PC-9 (cell line): Measurements from ENCODE around the gene GULP1.

Experiments used
- EZH2 ChIP-seq: fragments of 200-600 bp; sonication (generic); IDR thresholded peaks from 2 replicates; pipeline ENCODE4 v1.8.0; 2017; ENCODE audit warnings: antibody characterized with exemption, low read depth
- TF ChIP-seq, protein P1 (sequence below): fragments of 200-600 bp; sonication (generic); conservative IDR thresholded peaks from 2 replicates; pipeline ENCODE4 v1.6.1; 2017; ENCODE audit warnings: mixed run types, antibody characterized with exemption, mild to moderate bottlenecking, moderate library complexity

DNA sequence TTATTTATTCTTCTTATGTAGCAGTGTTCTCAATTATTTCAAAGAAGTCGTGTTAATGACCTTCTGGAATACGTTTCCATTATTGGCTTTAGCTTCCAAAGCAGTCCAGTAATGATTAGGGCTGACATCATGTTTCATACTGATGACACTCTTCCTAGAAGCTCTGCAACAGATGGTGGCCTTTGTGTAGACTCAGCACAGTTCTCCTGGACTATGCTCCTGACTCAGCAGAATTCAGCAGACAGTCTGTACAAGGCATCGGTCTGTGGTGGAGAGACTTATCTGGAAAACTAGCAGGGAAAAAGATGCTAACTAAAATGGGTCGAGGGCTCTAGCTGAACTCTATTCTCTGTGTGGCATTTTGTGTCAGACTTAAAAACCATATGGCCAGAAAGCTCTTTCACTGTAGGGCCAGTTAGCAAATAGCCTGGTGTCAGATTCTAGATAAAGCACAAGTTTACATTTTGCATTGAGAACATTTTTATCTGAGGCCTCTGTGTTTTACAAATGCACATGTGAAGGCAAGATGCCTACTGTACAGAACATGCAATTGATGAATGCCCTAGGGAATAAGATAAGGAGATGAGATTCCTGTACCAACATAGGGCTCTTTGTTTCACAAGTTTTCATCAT is 35.1 kb downstream of the GULP1 start:
- TF ChIP-seq EZH2, result no peak
- TF ChIP-seq, protein P1, sequence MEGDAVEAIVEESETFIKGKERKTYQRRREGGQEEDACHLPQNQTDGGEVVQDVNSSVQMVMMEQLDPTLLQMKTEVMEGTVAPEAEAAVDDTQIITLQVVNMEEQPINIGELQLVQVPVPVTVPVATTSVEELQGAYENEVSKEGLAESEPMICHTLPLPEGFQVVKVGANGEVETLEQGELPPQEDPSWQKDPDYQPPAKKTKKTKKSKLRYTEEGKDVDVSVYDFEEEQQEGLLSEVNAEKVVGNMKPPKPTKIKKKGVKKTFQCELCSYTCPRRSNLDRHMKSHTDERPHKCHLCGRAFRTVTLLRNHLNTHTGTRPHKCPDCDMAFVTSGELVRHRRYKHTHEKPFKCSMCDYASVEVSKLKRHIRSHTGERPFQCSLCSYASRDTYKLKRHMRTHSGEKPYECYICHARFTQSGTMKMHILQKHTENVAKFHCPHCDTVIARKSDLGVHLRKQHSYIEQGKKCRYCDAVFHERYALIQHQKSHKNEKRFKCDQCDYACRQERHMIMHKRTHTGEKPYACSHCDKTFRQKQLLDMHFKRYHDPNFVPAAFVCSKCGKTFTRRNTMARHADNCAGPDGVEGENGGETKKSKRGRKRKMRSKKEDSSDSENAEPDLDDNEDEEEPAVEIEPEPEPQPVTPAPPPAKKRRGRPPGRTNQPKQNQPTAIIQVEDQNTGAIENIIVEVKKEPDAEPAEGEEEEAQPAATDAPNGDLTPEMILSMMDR, result no peak
